Measurements from ENCODE around the gene TAS1R3.

The TAS1R3 gene

DNA sequence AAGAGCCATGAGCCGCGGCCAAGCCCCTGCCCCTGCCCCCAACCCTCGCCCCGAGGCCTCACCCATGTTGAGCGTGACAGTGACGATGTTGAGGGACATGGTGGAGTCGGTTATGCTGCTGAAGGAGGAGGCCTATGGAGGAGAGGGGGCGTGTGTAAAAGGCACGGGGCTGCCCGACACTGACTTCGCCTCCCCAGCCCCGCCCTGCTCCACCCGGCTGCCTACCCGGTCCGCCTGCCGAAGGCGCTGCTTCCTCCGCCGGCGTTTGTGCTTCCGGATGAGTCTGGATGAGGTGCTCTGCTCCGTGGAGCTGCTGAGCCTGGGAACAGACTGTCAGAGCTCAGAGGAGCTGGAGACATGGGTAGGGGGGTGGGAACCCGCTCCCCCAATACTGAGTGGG lies 9.1 kb downstream of the TAS1R3 start:
- DNase-seq (ENCODE audit: low read depth, low spot score) = no peak

DNA sequence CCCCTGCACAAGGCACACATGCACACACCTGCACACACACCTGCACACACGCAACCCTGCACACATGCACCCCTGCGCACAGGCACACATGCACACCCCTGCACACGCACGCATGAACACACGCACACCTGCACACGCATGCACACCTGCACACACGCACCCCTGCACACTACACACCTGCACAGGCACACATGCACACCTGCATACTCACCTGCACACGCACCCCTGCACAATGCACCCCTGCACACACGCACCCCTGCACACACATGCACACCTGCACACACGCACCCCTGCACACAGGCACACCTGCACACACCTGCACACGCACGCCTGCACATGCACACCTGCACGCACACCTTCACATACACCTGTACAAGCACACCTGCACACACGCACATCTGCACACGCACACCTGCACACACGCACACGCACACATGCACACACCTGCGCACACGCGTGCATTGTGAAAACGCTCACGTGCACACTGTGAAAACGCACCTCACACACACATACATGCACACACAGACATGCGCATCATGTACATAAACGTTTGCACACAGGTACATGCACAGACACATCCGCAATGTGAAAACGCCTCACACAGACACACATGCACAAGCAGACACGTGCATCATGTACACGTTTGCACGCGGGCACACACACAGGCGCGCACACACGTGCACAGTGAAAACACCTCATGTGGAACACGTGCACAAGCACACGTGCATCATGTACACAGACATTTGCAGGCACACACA lies 9.9 kb downstream of the TAS1R3 start:
- no peak for DNase-seq (ENCODE audit: low read depth, low spot score)

DNA sequence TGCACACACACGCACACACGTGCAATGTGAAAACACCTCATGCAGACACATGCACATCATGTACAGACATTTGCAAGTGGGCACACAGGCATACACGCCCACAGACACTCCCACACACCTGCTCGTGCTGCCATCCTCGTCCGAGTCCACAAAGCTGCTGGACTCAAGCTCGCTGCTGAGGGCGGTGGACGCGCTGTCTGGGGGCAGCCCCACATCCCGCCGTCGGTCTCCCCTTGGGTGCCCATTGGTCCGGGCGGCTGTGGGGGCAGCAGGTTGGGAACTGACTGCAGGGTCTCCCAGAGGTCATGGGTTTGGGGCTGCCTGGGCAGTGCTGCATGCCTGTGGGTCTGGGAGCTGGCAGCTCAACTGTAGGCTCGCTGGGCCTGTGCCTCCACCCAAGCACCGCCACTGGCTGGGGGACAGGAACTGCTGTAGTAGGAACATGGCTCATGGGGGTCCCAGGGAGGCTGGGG lies 10.5 kb downstream of the TAS1R3 start:
- DNase-seq (ENCODE audit: low read depth, low spot score) = no peak

DNA sequence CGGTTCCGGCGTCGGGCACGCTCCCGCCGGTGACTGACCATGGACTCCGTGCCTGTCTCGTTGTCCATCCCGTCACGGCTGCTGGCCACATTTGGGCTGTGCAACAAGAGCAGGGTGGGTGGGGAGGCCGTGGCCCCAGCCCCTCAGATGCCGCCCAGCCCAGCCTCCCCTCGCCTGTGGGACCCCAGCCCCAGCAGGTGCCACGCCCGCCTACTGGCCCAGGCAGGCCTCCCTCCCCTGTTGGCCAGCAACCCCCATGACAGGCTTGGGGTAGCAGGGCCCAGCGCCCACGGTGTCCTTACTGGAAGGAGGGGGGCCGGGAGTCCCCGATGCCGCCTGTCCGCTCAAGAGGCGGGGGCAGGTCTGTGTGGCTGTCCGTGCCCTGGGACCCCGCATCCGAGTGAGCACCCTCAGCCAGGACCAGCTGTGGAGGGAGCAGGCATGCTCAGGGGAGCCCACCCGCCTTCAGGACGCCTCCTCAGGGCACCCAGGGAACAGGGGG lies 11.0 kb downstream of the TAS1R3 start:
- DNase-seq (ENCODE audit: low read depth, low spot score) = no peak

DNA sequence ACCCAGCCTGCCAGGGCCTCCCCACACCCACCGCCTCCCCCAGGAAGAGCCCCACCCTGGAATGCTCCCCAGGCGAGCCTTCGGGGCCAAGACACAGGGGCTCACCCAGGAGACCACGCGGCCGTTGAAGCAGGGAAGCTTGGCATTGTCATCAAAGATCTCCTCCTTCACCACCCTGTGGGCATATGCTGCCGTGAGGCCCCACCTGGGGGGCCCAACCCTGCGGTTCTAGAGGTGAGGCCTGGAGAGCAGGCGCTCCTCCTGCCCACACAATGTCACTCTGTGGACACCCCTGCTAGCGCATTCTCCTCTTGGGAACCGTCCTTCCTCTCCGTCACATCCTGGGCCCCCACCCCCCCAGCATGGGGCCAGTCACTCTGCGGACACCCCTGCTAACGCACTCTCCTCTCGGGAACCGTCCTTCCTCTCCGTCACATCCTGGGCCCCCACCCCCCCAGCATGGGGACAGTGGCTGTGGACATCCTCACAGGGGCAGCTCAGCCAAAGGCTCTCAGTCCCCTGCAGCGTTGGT lies 11.6 kb downstream of the TAS1R3 start:
- DNase-seq (ENCODE audit: low read depth, low spot score) = no peak

DNA sequence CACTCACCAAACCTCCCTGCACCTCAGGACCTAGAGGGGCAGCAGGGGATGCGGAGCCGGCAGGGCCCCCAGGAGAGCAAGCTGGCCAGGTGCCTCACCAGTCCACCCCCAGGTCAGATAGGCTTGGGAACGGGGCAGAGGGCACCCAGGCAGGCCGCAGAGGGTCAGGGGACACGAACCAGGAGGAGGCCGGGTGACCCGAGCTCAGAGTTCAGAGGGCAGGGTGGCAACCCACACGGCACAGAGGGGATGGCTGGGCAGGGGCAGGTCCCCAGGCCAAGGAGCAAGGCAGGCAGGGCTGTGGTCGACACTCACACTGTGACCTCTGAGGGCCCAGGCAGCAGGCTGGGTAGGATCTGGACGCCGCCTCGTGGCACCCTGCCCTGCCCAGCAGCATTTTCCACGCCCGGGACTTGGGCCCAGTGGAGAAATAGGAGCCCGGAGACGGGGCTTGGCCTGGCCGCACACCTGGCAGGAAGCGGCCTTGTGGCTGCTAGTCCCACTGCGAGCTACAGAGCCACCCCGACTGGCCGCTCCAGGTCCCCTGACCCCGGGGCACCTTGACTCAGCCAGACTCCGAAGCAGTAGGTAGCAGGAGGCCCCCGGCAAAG lies 12.8 kb downstream of the TAS1R3 start:
- DNase-seq (ENCODE audit: low read depth, low spot score) = no peak

DNA sequence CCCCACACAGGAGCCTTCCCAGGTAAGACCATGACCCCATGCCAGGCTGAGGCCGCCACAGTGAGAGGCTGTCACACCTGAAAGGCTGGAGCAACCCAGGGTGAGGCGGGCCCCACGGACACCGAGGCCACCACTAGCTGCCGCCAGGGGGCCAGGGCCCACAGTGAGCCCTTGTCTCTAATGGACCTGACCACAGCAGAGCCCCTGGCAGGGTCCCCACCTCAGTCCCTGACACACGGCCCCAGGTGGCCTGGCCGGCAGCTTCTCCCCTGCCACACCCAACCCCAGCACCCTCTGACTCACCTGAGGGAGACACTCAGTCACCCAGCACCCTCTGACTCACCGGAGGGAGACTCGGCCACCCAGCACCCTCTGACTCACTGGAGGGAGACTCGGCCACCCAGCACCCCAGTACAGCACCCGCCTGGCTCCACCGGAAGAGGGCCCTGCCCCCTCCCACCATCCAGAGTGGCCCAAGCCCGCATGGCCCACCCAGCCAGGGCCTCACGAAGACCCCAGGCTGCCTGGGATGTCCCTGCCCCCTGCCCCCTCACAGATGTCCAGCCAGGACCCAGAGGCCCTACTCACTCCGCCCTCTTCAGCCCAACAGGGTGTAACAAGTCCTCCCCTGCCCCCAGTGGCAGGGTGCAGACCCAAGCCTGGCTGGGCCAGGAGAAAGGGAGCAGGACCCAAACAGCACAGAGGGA lies 13.7 kb downstream of the TAS1R3 start:
- no peak for DNase-seq (ENCODE audit: low read depth, low spot score)

DNA sequence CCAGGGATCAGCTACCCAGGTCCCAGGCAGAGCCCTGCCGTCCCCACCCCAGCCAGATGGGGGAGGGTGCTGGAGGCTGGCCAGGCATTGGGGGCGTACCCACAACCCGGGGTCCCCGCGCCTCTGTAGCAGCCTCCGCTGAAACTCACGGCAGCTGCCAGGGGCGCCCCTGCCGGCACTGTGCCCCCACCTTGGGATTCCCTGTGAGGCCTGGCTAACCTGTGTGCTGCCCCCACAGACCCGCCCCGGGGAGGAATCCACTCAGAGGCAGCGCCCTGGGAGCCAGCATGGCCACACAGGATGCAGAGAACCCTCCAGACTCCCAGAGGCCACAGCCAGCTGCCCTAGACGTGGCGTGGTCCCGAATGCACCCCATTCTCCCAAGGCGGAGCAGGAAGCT lies 14.3 kb downstream of the TAS1R3 start:
- no peak for DNase-seq (ENCODE audit: low read depth, low spot score)

DNA sequence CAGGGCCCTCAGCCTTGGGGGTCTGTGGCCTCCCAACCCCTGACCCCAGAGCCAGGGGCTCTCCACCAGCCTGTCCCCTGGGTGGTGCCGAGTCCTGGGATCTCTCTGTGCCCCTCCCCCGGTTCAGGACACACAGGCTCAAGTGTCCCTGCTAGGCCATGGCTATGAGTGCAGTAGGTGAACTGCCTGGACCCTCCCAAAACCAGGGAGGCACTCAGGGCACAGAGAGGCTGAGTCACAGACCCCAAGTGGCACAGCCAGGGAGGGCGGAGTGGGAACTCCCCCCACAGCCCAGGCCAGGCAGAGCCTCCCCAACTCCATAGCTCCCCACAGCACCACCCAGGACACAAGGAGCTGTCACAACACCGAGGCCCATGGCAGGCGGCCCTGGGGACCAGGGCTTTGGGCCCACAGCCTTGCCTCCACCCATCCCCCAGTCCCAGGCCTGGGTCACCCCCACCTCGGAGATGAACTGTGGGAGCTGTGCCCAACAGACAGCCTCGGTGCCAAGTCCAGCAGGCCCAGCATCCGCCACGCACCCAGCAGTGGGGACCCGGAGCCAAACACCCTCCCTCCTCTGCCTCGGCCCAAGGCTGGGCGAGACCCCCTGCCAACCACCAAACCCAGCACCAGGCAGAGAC lies 14.9 kb downstream of the TAS1R3 start:
- no peak for DNase-seq (ENCODE audit: low read depth, low spot score)

DNA sequence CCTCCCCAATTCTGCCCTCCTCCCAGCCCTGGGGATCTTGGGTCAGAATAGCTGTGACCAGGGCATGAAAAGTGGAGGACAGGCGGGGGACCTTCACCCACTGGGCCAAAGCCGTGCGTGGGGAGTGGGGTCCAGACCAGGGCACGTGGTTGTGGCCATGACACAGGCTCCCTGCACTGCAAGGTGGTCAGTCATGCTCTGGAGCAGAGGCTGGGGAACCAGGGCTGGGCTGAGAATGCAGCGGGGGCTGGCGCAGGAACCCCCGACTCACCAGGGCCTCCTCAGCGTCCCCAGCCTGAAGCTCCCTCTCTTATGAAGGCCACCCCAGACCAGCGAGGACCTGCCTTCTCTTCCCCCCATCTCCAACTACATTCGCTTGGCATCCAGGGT lies 15.4 kb downstream of the TAS1R3 start:
- no peak for DNase-seq (ENCODE audit: low read depth, low spot score)

DNA sequence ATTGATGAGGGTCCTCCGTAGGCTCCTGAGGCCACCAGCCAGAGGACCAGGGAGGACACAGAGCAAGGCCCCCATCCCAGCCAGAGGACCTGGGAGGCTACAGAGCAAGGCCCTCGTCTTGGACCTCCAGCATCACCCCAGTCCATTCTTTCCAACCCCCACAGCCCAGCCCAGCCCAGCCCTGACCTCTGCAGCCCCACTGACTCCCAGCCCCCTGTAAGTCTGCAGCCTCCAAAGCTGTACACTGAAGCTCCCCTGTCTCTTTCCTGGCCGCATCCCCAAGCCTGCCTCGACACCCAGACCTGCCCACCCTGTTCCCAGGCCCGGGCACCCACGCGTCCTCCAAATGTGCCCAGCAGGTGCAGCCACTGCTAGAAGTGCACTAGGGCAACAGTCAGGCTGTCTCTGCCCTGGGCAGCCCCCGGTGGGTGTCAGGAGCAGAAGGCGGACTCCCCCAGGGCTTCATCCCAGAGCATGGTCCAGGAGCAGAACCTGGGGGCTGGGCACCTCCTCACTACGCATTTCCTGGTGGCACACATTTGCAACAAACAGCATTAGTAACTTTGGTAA lies 16.0 kb downstream of the TAS1R3 start:
- DNase-seq (ENCODE audit: low read depth, low spot score) = no peak

DNA sequence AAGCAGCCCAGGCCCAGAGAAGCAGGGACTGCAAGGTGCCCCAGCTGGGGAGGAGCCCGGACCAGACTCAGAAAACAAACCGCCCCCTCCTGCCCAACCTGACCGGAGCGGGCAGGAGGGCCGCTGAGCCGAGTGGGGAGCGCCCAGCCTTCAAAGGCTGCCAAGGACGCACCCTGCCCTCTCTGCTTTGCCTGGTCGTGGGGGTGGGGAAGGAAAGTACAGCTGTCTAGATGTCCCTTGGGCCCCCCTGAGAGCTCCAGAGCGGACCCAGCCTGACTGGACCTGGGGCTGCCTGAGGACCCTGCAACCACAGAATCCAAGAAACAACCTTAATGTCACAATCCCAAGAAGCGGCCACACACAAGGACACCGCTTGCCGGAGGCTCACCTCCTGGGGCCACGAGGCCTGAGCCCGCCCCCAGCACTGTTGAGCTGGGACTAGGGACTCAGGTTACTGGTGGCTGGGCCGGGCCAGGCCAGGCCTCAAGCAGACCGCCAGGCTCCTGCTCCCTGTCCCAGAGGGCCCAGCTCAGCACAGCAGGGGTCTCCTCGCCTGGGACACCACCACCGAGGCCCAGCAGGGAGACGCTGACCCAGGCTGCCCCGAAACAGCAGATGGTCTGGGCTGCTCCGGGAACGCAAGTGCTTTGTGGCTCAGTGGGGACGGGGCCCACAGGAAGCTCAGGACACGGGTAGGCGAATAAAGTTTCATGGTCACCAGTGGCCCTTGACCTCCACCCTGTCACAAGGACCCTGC lies 16.8 kb downstream of the TAS1R3 start:
- no peak for DNase-seq (ENCODE audit: low read depth, low spot score)

DNA sequence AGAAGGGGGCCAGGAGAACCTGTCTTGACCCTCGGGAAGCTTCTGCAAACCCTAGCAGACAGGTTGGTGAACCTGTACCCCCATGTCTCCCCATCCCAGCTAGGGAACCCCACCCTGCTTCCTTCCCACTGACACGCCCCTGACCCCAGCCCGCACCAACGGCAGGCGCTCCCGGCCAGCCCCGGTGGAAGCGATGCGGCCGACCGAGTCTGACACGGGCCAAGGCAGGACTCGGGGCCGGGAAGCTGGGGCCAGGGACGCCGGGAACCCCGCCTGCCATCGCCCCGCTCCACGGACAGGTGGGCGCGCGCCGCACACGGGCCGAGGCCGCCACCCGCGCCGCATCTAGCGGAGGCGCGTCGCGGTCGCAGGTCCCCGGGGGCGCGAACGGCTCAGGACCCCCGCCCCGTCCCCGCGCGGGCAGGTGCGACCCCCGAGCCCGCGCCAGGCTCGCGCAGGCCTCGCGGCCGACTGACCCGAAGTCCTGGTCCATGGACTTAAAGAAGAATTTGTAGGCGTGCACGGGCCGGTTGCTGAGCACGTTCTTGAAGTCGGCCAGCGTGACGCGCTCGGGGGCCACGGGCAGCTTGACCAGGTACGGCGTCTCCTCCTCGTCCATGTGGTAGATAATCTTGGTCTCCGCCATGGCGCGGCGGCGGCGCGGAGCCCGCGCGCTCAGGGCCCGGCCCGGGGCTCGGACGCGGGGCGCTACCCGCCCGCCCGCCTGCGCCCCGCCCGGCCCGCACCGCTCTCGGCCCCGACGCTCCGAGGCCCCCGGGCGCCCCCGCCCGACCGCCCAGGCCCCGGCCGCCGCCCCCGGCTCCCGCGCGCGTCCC lies 17.6 kb downstream of the TAS1R3 start:
- DNase-seq (ENCODE audit: low read depth, low spot score) = no peak

DNA sequence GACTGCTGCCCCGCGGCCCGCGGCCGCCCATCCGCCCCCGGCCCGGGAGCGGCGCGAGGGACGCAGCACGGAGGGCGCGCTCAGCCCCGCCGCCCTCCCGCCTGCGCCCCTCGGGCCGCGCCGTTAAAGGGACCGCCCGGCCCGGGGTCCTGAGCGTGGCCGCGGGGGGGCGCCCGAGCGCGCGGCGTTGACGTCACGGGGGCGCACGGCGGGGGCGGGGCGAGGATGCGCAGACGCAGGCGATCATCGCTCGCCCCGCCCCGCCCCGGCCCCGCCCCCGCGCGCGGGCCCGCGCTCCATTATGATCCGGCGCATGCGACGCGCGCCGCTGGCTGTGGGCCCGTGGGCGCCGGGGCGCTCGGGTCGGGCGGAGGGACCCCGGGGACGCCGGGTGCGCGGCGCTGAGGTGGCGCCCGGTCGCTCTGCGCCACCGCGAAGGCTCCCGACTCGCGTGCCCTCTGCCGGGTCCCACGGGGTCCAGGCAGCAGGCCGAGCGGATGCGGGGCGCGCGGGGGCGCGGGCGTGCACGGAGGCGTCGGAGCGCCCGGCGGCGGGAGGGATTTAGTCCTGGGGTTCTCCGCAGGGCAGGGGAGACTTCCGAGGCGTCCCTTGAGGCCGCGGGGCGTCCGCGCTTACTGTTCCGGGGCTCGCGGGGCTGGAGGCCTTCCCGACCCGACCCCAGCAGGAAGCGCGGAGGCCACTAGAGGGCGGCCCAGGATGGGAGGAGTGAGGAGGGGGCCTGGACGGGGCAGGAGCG lies 18.4 kb downstream of the TAS1R3 start, which contains the start of gene DVL1:
DVL1 (minus strand) TSS at position 163 of the 757 bp plus-strand sequence. CDS start 353 bp downstream, outside the sequence.
- no peak for DNase-seq (ENCODE audit: low read depth, low spot score)

DNA sequence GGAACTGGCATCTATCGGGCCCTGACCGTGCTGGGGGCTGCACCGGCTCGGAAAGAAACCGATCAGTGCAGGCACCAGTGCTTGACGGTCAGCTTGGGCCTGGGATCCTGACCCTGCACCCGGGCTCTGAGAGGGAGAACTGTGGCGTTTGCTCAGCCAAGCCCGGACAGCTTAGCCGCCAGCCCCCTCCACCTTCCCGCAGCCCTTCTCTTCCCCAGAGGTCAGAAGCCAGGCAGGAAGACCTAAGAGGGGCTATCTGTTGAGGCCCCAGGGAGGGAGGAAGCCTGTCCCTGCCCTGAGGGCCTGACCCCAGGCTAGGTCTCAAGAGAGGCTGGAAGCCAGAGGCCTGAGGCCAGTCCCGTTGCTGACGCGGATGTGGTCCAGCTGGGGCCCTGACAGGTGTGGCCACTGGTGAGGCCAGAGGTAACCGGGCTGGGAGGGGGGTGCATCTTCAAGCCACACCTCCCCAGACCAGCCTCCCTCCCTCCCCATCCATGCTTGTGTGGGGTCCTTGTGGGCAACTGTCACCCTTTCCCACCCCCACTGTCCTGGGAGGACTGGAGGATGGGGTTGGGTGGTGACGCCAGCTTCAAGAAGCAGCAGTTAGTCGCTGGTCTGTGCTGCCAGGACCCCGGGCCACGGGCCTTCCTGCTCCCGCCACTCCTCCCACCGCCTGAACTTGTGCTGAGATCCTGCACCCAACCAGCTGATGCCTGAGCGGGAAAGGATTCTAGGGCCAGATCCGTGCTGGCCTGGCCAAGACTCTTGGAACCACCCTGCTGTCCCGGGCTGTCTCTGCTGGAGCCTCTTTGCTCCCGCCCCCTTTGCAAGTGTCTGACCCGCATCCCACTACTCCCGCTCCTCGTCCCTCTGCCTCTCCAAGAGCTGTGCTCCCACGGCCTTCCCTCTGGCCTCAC lies 20.7 kb downstream of the TAS1R3 start:
- no peak for DNase-seq (ENCODE audit: low read depth, low spot score)

DNA sequence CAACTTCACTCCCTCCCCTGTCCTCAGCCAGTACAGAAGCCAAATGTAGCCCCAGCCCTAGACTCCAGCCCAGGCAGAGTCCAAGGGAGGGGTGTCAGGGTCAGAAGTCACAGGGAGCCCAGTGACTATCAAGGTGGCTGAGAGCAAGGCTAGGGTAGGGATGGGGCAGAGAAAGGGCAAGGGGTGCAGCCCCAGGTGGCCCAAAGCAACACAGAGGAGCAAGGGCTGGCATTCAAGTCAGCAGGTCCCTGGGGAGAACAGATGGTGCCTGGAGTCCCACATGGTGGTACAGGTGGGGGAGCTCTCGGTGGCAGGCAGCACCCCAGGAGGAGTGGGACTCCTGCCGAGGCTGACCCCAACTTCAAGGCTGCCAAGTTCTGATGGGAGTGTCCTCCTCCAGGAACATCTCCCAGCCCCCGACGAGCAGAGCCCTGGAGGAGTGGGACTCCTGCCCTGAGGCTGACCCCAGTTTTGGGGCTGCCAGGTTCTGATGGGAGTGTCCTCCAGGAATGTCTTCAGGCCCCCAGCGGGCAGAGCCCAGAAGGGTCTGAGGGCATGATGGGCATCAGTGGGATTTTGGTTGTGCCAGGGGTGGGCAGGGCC lies 21.8 kb downstream of the TAS1R3 start:
- DNase-seq (ENCODE audit: low read depth, low spot score) = no peak

DNA sequence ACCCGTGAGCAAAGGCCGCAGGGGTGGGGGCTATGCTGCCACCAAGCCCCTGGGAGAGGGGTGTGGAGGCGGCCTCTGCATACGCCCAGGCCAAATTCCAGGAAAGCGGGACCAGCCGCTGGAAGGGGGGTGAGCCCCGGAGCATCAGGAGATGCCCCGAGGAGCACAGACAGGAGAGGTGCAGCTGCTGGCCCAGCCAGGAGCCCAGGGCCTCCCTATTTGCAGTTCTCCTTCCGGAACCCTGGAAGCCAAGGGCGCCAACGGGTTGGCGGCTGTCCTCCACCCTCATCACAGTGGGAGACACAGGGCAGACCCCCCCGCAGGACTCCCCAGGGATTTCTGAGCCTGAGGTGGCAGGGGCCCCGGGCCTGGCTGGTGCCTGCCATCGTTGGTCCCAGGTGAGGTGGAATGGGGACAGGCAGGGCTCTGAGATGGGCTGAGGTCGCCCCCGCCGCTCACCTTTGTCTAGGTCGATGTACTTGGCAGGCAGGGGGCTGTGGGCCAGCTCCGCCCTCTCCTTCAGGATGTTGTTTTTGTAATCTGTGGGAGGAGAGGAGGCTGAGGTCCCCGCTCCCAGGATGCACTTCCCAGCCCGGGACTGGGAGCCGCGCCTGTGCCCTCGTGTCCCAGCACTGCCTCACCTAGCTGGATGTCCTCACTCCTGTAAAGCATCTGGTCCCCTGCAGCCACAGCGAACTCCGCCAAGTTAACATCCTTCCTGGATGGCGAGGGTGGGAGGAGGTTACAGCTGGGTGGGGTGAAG lies 22.5 kb downstream of the TAS1R3 start:
- no peak for DNase-seq (ENCODE audit: low read depth, low spot score)

All from brain pericyte (primary cell).